ENCODE data around the gene USP7.

The USP7 gene

GRCh38 chr16:8862309-8863130, 101.2 kb downstream of the USP7 start:
- ChIA-PET POLR2A (no interaction called here), CTCF (interaction anchor here (1.6 to 3.4 kb wide), 2 partner anchors 17 kb away, joined by 5 to 15 read pairs; no protein-coding TSS in a partner anchor)
- DNase-seq (ENCODE audit: extremely low spot score), result no peak
- TF ChIP-seq CTCF (IDR thresholded peaks at IDR 0.05; ENCODE audit: control extremely low read depth, extremely low read depth, low read depth, missing control alignments), result no peak

- POLR2A ChIA-PET, result no interaction called here
- CTCF ChIA-PET, result interaction anchor here (3.4 kb wide), 1 partner anchor 18 kb away, joined by 15 read pairs; no protein-coding TSS in a partner anchor
- DNase-seq (ENCODE audit: extremely low spot score), result no peak
- no peak for TF ChIP-seq CTCF (IDR thresholded peaks at IDR 0.05; ENCODE audit: control extremely low read depth, extremely low read depth, low read depth, missing control alignments)
These were observed 102.0 kb downstream of the USP7 start for GRCh38 chr16:8861563-8862308.

- TF ChIP-seq CTCF (IDR thresholded peaks at IDR 0.05; ENCODE audit: control extremely low read depth, extremely low read depth, low read depth, missing control alignments), result no peak
- POLR2A ChIA-PET, result interaction anchor here (0.6 kb wide), 2 partner anchors 61 to 250 kb away, joined by 4 read pairs; no protein-coding TSS in a partner anchor
- CTCF ChIA-PET, result interaction anchor here (1.2 to 3.4 kb wide), 2 partner anchors 19 to 64 kb away, joined by 3 to 15 read pairs; no protein-coding TSS in a partner anchor
- no peak for DNase-seq (ENCODE audit: extremely low spot score)
These were observed 103.5 kb downstream of the USP7 start for GRCh38 chr16:8859913-8860881.

GRCh38 chr16:8858994-8859912, 104.5 kb downstream of the USP7 start:
- TF ChIP-seq CTCF (IDR thresholded peaks at IDR 0.05; ENCODE audit: control extremely low read depth, extremely low read depth, low read depth, missing control alignments), result no peak
- DNase-seq (ENCODE audit: extremely low spot score), result no peak
- ChIA-PET CTCF (interaction anchor here (2.2 to 3.4 kb wide), 2 partner anchors 20 to 21 kb away, joined by 6 to 15 read pairs; no protein-coding TSS in a partner anchor), POLR2A (interaction anchor here (0.6 to 2.2 kb wide), 2 partner anchors 9 to 60 kb away, joined by 4 to 8 read pairs; partner anchors contain the start of gene CARHSP1)

GRCh38 chr16:8855972-8856371, 107.7 kb downstream of the USP7 start:
- POLR2A ChIA-PET, result no interaction called here
- no peak for TF ChIP-seq CTCF (IDR thresholded peaks at IDR 0.05; ENCODE audit: control extremely low read depth, extremely low read depth, low read depth, missing control alignments)
- no peak for DNase-seq (ENCODE audit: extremely low spot score)
- CTCF ChIA-PET, result interaction anchor here (0.9 to 1.0 kb wide), 2 partner anchors 13 to 35 kb away, joined by 3 to 4 read pairs; partner anchors contain the start of gene CARHSP1

Data from GM10248 (cell line).